Erythroblast (primary cell): ENCODE results near the gene LRRC47.
A peak's percentile ranks its signal among the peaks of the same experiment; 100 is the strongest.

ENCODE experiments used
- DNase-seq, 2 experiments: peaks; one replicate each; lab custom pipeline; 2025; lab: John Stamatoyannopoulos, UW
- GATA1 ChIP-seq: IDR thresholded peaks from 2 replicates; pipeline ENCODE4 v1.6.1; 2011; ENCODE audit warnings: low read depth, mild to moderate bottlenecking, control low read depth, low read length, moderate library complexity
- POLR2A ChIP-seq: IDR thresholded peaks from 2 replicates; pipeline ENCODE4 v1.6.1; 2011; ENCODE audit warnings: mild to moderate bottlenecking, low read length

LRRC47 gene

DNA sequence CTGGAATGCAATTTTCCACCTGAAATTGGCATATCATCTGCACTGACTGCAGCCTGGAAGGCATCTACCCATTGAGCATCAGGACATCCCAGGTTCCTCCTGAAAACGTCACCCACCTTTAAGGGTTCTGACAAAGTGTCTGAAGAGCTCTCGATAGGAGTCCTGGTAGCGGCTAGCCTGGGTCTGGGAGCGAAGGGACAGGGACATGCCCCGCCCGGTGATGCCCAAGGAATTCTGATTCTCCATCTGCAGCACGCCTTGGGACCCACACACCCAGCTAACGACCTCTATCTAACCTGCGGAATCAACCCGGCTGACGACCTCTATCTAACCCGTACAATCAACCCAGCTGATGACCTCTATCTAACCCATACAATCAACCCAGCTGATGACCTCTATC lies 57.4 kb downstream of the LRRC47 start:
- TF ChIP-seq GATA1 (no peak), POLR2A (no peak)
- no peak for DNase-seq

DNA sequence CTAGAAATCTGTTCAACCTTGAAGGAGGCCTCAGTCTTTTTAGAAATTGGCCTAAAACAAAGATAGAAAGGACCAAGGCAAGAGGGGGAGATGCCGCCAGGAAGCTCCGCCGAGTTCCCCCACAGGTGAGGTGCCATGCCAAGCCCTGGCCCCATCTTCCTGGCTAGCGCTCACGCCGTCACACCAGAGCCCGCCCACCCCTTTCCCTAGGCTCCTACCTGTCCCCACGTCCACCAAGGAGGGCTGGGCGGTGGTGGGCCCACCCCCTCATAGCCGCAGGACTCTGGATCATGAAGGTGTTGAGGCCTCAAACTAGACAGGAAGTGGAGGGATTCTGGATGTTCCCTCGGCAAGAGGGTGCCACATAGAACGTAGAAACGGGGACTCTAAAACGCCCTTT lies 59.6 kb downstream of the LRRC47 start:
- TF ChIP-seq POLR2A (no peak), GATA1 (no peak)
- DNase-seq = no peak

DNA sequence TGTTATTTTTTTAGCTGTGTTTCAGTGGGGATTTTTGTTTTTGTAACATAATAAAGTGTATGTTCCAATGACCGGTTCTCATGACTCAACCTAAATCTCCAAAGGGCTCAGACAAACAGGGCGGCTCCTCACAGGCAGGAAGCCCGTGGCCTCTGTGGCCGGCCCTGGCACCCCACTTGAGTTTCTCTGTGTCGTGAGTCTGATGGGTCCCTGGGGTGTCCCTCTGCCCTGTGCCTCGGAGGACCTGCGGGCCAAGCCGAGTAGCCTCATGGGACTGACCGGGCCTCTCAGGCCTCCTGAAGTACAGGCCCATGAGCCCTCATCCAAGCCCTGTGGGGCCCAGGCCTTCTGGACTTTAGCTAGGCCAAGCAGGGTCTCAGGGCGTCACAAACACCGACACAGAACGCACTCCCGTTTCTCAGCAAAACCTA lies 60.2 kb downstream of the LRRC47 start:
- TF ChIP-seq GATA1 = no peak
- TF ChIP-seq POLR2A = no peak
- no peak for DNase-seq

DNA sequence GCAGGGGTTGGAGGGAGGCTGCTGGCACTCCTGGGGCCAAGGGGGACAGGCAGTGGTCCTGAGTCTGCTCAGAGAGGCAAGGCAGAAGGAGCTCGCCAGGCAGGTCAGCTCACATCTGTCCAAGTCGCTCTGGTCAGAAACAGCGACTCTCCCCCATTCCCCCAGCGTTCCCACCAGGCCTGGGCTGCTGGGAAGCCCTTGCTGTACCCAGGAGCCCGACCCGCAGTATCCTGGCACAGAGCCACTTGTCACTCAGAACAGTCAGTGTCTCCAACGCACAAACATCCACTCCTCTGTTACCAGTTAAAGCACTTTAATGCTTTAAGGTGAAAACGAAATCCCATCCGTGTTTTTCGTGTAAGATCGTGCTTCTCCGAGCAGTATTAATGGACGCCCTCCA lies 60.6 kb downstream of the LRRC47 start:
- no peak for DNase-seq
- TF ChIP-seq GATA1 (no peak), POLR2A (no peak)

DNA sequence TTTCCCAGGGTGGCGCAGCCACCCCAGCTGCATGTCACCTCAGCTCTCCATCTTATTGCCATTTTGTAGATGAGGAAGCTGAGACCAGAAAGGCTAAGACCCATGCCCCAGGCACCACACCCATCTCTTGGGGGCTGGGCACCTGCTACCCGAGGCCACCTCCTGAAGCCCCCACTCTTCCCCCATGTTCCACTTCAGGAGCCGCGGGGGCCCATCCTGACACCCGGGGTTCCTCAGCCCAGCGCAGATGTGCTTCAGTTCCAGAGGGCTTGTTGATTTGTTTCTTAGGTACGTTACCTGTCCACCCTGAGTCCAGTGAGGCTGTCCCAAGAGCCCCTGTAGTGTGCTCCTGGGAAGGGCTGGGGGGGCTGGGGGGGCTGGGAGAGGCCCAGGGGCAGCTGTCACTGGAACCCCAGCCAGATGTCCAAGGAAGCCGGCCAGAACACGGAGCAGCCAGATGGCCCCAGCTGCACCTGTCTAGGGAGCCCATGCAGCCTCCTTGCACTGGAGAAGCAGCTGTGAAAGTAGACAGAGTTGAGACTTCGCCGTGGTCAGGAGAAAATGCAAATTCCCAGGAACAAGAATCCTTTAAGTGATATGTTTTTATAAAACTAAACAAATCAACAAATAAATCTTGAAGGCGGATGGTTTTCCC lies 61.1 kb downstream of the LRRC47 start:
- TF ChIP-seq GATA1 = no peak
- no peak for TF ChIP-seq POLR2A
- no peak for DNase-seq

DNA sequence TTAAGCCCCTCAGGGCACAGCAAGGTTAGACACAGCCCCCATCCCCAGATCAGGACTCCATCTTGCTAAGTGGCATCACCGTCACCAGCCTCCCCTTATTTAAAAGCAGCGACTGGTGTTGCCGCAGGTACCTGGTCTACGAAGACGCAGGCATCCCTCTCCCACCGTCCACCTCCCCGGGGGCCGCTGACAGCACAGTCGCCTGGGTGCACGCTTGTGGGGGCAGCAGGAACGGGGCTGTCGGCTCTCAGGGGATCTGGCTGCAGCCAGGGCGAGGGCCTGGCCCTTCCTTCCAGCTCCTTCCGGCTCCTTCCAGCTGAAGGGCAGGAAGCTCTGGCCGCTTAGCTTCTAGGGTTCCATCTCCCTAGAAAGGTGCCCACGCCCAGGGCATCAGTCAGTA lies 61.7 kb downstream of the LRRC47 start:
- TF ChIP-seq POLR2A = peak; percentile 41
- TF ChIP-seq GATA1 = no peak
- no peak for DNase-seq

DNA sequence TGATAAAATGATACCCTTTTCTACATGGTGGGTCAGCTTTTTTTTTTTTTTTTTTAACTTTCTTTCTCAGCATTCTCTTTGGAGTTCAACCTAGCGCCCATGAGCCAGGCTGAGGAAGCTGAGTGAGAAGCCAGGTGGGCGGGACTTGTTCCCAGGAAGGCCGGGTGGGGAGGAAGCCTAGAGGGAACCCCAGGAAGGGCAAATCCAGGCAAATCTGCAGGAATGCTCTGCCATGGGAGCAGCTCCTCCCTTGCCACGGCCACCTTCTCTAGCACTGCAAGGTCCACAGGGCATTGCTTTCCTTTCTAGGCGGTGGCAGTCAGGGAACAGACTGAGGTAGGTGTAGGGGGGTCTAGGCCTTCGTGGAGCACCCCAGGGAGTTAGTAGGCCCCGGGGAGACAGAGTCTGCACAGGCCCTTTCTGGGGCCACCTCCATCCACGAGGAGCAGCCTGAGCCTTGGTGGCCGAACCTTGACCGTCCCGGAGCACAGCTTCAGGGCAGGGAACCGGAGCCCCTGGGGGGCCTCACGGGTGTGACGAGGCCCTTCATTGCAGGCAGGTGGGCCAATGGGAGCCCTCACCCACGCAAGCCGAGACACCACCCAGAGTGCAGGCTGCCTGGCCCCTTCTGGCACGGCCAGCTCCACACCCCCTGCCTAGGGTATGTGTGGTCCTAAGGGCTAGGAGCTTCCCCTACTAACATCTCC lies 62.3 kb downstream of the LRRC47 start:
- no peak for TF ChIP-seq POLR2A
- no peak for DNase-seq

DNA sequence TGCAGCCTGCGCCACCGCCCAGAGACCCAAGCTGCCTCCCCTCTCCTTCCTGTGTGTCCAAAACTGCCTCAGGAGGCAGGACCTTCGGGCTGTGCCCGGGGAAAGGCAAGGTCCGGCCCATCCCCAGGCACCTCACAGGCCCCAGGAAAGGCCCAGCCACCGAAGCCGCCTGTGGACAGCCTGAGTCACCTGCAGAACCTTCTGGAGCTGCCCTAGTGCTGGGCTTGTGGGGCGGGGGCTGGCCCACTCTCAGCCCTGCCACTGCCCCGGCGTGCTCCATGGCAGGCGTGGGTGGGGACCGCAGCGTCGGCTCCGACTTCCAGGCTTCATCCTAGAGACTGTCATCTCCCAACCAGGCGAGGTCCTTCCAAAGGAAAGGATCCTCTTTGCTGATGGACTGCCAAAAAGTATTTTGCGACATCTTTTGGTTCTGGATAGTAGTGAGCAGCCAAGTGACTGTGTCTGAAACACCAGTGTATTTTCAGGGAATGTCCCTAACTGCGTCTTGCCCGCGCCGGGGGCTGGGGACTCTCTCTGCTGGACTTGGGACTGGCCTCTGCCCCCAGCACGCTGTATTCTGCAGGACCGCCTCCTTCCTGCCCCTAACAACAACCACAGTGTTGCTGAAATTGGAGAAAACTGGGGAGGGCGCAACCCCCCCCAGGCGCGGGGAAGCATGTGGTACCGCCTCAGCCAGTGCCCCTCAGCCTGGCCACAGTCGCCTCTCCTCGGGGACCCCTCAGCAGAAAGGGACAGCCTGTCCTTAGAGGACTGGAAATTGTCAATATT lies 63.0 kb downstream of the LRRC47 start:
- no peak for DNase-seq
- TF ChIP-seq GATA1 (no peak), POLR2A (peak; percentile 21)

DNA sequence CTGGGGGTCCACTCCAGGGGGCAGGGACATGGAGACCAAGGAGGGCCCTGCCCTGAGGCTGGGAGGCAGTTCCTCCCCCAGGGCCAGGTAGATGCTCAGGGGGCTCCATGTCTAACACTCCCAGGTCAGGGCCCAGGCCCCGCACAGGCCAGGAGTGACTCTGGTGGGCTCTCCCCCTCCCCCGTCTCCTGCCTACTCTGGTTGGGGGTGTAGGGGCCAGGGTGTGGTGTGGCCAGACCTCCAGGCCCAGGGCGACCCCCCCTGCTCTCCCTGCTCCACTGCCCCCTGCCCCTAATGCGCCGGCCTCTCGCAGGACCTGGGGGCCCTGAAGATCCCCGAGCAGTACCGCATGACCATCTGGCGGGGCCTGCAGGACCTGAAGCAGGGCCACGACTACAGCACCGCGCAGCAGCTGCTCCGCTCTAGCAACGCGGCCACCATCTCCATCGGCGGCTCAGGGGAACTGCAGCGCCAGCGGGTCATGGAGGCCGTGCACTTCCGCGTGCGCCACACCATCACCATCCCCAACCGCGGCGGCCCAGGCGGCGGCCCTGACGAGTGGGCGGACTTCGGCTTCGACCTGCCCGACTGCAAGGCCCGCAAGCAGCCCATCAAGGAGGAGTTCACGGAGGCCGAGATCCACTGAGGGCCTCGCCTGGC lies 63.7 kb downstream of the LRRC47 start:
- DNase-seq = peak; percentile 35 to 51
- no peak for TF ChIP-seq POLR2A

DNA sequence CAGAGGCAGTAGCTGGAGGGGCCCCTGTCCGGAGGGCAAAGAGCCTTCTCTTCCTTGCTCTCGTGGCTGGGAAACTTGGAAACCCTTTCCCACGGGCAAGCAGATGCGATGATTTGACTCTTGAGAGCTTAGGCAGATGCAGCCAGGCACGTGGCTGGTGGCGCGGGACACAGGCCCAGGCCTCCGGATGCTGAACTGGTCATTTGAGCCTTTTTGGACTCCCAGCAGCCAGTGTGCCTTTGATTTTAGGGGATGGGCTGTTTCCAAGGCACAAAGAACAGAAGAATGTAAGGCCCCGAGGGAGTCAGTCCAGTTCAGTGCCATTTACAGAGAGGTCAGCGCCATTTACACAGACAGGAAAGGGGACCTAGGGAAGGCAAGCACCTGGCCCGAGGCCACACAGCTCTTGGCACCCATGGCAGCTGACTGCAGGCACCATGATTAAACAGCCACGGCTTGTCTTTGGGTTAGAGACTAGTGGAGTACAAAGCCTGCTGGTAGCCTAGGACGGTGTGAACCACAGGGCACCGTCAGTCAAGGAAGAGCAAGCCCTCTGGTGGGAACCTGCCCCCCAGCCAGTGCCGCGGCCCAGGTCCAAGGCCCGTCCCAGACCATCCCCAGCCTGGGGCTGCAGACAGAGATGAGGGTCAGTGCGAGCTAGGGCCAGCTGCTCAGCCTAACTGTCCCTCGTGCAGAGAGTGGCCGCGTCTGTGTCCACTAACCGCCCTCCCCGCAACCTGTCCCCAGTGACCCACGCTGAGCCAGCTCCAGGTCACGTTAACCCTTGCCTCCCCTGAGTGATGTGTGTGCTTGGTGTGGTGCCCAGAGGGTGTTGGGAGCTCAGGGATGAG lies 64.5 kb downstream of the LRRC47 start:
- no peak for DNase-seq
- no peak for TF ChIP-seq GATA1
- TF ChIP-seq POLR2A = no peak

DNA sequence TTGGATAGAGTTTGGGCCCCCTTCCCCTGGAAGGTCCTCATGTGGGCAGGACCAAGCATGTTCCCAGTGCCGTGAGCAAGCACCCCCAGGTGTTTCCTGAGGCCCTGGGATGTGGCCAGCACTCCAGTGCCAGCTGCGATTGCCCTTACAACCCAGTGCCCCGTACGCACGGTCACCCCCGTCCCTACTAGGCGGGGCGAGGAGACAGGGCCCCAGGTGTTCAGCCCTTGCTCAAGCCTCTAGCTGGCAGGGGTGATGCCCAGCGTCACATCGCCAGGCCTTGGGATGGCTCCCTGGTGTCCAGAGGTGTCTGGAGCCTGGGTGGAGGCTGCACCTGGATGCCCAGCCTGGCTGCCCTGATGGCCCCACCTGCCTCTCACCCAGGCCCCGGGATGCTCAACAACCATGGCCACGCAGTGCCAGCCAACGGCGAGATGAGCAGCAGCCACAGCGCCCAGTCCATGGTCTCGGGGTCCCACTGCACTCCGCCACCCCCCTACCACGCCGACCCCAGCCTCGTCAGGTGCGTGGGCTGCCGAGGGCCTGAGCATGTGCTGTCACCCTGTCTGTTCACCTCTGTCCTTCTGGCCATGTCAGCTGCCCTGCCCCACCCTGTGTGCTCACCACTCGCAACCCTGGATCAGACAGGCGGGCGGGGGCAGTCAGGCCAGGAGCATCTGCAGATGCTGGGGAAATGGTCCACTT lies 65.6 kb downstream of the LRRC47 start:
- TF ChIP-seq GATA1 (no peak), POLR2A (no peak)
- no peak for DNase-seq

DNA sequence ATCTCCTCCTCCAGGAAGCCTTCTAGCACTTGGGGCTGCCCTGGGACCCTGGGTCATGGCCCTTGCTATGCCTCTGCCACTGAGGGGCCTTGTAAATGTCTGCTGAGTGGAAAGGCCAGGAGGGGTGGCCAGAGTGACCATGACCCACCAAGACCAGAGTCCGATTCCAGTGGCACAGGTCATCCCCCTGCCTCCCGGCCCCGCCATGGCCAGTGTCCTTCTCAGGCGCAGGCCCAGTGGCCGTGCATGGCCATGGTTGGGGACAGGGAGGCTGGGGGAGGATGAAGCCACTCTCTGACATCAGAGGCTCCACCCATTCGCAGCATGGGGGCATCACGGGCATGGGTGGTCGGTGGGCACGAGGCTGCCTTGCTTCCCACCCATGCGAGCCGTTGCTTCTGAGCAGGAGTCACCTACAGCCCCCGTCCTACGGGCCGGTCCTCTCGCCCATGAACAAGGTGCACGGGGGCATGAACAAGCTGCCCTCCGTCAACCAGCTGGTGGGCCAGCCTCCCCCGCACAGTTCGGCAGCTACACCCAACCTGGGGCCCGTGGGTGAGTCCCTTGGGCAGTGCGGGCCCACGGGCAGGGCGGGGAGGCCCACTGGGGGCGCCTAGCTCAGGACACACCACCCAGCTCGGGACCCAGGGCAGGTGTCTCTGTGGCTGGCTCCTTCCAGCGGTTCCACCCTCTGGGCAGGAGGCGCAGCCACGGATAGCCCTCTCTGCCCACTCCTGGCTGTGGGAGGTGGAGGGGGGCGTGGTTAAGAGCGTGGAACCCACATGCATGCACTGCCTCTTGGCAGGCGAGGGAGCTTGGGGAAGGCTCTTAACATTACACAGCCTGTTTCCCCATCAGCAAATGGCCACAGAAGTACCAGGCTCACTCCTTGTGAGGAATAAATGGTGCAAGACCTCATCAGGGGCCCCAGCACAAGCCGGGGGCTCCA lies 66.4 kb downstream of the LRRC47 start:
- DNase-seq = no peak
- TF ChIP-seq GATA1 = no peak
- TF ChIP-seq POLR2A = no peak
